Measurements from ENCODE around the gene INSRR.

The INSRR gene

DNA sequence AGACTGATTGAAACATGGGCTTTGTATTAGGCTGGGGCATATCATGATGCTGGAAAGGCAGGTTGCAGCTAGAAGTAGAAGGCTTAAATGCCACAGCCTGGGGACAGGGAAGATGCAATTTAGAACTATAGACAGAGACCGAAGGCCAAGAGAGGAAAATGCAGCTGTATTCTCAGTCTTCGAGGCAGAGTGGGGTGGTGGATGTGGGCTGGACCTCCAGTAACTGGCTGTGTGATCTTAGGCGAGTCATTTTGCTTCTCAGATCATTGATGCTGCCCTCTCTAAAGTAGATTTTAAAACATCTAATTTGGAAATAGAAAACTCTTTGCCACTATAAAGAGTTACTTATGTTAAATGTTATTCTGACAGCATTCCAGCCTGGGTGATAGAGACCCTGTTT lies 24.6 kb downstream of the INSRR start:
- DNase-seq (ENCODE audit: low read depth in 1 of 2, low spot score in 1 of 2) = no peak

DNA sequence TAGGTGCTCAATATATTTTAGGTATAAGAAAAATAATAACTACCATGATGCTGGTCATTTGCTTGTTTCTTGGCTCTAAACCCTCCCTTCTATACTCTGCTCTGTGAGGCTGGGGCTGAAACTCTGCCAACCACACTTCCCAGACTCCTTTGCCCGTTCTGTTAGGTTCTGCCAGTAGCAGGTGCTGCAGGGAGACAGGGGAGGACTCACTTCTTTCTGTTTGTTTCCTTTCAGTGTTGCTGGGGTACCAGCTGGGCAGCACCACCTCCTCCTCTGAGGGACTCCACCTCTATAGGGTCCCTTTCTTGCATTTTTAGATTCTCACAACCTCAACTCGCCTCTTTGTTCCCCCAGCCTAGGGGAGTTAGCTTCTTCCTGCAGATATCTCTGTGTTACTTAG lies 25.3 kb downstream of the INSRR start:
- DNase-seq (ENCODE audit: low read depth in 1 of 2, low spot score in 1 of 2) = no peak

DNA sequence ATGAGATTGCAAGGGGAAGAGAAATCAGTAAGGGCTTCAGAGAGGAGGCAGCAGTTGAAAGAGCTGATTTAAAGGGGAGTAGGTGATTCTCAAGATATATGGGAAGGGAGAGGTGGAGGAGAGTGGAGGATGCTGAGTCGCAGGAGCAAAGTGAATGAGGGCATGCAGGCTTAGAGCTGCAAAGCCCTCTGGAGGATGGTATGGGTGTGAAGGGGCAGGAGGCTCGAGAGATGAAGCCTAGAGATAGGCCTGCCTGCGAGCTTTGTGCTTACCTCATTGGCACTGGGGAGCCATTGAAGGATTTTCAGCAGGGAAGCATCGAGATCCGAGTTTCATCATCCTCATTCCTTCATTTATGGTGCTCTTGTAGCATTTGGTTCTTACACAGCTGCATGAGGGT lies 26.5 kb downstream of the INSRR start:
- DNase-seq (ENCODE audit: low read depth in 1 of 2, low spot score in 1 of 2) = no peak

DNA sequence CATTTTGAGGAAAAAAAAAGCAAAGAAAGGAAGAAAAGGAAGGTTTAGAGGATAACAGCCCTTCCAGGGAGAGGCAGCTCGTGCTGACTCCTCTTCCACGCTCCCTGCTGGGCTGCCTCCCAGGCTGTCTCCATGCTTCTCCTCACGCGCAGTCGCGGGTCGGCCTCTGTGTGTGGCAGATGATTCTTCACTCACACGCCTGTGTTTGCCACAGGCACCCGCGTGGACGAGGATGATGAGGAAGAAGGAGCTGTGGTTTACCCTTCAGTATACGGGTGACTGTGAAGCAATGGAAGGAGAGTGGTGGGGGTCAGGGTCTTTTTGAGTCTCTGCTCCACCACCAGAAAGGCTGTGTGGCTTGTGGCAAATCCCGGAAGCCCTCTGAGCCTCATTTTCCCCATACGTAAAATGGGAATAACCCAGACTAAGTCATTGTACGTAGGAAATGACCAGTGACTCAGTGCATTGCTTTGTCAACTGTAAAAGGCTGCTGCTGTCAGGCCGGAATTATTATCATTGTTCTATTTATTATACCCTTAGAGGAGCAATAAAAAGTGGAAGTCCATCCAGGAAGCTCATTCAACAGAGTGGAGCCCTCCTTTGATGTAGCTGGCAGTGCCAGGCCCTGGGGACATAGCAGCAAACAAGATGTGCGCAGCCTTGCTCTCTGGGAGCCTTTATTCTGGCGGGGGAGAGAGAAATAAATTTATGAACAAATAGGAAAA lies 30.4 kb downstream of the INSRR start:
- no peak for DNase-seq (ENCODE audit: low read depth in 1 of 2, low spot score in 1 of 2)

DNA sequence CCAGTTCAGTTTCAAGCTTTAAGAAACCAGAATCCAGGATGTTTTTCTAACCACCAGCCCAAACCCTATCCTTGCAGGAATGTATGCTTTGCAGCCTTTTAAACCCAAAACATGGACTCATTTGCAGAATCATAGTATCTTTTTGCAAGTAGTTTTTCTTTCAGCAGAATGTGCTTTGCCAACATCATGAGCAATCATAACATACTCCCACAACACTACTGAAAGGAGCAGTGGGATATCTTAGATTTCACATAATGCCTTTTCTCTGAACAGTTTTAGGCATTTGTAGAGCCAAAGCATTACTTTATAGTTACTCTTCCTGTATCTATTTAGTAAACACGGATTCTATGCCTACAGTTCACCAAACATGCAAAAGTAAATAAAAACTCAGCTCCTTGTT lies 32.3 kb downstream of the INSRR start:
- no peak for DNase-seq (ENCODE audit: low read depth in 1 of 2, low spot score in 1 of 2)

DNA sequence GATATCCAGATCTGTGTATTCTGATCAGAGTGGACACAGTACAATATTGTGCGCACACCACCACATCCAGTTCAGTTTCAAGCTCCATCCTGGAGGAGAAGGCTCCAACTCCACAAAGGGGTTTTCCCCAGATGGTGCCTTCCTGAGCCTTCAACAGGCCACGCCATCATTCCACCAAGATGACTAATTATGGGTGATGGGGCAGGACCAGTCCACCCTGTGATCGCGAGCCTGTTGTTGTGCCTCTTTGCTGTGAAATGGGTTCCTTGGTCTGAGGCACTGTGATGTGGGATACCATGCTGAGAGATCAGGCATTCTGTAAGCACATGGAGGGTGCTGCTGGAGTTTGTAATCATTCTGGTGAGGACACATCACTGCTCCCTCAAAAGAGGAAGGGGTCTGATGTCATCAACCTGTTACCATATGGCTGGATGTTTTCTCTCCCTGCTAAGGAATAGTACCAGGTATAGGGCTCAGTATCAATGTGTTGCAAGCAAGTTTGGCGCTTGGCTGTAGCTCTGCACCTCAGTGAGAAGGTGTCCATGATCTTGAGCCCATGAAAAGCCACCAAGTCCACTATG lies 35.6 kb downstream of the INSRR start:
- DNase-seq (ENCODE audit: low read depth in 1 of 2, low spot score in 1 of 2) = no peak

DNA sequence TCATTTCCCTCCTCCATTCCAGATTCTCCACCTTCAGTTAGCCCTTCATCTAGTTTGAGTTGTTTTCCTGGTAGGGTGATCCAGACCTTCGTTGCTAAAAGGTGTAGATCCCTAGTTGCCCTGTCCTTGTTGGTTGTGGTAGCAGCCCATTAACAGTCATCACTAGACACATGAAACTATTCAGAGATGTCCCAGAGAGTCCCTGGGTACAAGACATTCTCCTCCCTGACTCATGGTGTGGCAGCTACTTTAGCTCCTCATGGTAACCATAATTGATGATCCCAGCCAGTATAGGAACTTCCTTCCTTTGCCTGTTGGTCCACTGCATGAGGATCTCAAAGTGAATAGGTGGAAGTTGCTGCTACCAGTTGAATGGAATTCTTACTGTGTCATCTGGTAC lies 36.2 kb downstream of the INSRR start:
- no peak for DNase-seq (ENCODE audit: low read depth in 1 of 2, low spot score in 1 of 2)

DNA sequence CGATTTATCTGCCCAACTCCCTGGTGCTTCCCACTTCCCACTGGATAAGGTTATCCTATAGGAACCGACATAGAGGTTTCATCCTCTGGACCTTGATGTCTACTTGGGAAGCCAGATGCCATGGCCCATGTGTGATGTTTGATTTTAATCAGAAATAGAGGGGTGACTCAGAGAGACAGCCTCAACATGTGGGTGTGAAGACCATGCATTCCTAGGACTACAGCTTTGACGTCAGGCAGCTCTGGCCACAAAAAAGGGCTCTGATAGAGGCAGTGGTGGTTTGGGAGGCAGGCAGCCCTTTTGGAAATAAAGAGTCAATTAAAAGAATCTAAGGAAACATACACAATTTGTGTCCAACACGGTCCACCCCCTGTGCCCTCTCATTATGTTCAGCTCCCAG lies 37.1 kb downstream of the INSRR start:
- no peak for DNase-seq (ENCODE audit: low read depth in 1 of 2, low spot score in 1 of 2)

DNA sequence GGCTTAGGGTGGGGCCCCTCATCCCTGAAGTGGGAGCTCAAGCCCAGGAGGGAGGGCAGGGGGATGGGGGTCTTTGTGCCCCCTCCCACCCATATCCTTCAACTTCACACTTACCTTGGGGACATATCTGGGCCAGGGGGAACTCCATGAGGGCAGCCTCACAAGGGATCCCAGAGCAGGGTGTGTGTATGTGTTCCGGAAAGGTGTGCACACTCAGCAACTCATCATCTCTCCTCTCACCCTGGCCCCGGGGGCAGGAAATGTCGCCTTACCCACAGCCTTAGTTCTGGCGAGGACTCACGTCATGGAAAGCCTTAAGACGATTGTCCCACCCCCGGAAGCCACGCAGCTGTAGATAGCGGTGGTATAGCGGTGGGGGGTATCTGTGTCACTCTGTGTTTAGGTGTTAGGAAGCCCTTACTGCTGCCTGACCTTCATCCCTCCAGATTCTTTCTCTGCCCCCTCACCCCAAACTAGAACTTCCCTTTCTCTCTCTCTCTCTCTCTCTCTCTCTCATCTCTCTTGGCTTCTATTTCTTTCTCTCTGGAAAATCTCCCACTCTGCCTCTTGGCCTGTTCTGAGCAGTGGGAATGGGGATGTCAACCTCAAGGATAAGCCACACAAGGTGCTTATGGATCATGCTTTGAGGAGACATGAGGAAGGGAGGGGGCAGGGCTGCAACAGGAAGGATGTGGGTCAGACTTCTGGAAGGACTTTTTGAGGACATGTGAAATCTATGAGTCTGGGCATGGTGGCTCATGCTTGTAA lies 42.2 kb downstream of the INSRR start, which contains the start of gene SH2D2A:
TSS of gene SH2D2A (minus strand) at position 288 of the 768 bp plus-strand sequence. CDS start at position 148, 140 bp downstream.
- DNase-seq (ENCODE audit: low read depth in 1 of 2, low spot score in 1 of 2) = peak; percentile 77 to 91

DNA sequence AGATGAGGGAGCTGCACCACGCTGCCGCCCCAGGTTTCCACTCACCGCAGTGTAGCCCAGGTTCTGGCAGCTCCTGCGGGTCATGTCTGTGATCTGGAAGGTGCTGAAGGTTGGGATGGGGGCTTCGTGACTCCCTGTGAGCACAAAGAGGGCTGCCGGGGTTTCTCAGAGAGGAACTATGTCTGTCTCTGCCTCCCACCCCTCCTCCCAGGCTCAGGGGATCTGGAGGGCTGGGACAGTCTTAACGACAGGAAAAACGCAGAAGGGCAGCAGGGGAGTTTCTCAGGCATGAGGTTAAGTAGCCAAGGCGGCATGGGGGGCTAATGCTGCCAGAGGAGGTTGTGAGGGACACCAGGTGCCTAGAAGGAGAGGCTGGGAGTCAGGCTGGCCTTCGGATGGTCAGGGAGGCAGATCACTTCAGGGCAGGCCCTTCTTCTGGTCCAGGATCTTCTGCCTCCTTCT lies 42.9 kb downstream of the INSRR start:
- no peak for DNase-seq (ENCODE audit: low read depth in 1 of 2, low spot score in 1 of 2)

DNA sequence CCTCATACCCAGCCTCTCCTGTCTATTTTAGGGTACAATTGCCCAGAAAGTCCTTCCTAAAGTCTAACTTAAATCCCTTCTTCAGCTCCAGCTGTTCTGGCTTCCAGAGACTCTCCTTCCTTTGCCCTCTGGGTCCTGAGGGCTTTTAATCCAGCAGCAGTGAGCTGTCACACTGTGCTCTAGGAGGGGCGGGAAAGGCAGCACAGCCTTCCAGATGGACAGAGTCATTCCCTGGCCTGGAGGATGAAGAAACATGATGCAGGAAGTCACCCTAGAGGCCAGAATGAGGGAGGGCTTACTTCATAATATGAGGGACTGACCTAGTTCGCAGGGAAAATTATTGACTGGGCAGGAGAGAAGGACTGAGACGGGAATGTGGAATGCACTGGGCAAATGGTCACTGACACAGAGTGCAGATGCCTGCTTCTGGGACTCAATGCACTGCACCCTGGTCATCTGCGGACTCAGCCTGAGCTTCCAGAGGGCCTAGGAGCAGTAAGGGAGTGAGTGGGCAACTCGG lies 43.5 kb downstream of the INSRR start:
- no peak for DNase-seq (ENCODE audit: low read depth in 1 of 2, low spot score in 1 of 2)

DNA sequence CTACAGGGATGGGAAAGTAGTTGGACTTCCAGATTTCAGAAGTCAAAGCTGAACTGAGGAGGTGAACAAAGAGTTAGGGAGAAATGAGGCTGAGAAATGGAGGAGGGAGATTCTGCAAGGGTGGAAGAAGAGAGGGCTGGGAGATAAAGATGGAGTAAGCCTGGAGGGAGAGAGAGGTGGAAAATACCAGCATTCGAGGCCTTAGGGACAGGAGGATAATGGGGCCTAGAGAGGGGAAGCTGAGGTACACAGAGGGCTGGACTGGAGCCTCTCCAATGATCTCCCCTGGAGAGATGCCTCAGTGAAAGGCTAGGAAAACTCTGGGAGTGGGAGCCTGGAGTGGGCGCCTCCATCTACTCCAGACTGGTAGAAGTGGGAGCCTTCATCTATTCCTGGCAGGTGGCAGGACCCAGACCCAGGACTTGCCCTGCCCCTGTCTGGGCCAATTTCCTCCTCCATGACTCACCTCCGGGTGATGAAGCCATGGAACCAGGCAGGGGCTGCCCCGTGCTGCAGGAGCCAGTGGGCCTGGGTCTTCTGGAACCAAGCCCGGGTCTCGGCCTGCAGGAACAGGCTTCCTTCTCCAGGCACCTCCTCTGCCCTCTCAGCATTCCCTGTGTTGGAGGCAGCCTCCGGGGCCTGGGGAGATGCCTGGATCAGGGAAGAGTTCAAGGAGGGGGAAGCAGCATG lies 44.2 kb downstream of the INSRR start:
- no peak for DNase-seq (ENCODE audit: low read depth in 1 of 2, low spot score in 1 of 2)

DNA sequence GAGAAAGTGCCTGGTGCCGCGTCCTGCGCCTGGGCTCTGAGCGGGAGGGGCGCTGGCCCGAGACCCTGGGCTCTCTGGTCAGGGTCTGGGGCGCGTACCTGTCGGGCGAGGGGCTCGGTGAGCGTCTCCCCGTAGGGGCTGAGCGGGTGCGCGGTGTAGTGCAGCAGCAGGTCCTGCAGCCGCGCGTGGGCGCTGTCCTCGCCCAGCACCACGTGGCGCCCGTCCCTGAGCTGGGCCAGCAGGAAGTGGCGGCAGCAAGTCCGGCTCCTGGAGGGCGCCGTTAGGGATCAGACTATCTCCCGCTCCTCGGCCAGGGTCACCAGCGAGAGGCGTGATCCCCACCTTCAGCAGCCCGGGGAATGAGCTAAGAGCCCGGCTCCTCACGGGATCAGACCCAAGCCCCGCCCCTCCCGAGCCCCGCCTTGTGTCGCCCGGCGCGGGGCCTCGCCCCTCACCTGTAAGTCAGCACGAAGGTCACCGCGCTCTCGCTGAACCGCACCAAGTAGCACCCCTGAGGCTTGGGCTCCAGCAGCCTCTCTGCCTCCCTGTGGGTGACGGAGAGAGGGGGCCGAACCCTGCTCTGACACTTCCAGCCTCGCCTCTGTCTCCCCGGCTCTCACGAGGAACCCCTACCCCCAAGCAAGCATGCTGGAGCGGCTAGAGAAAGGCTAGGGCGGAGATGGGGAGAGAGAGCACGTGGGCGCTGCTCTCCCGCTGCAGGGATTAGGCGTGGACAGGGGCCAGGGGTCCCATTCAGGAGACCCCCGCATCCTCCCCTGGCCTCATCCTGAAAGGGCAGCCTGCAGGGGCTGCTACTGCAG lies 45.0 kb downstream of the INSRR start:
- DNase-seq (ENCODE audit: low read depth in 1 of 2, low spot score in 1 of 2) = peak; percentile 52 to 61

DNA sequence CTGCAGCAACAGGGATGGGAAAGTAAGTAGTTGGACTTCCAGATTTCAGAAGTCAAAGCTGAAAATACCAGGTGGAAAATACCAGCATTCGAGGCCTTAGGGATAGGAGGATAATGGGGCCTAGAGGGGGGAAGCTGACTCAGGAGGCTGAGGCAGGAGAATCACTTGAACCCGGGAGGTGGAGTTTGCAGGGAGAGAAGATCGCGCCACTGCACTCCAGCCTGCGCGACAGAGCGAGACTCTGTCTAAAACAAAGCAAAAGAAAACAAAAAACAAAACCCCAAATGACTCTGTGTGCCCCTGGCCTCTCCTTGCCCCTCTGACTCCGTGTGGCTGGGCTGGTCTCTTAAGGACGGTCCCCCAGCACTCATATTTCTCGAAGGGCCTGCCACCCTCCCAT lies 45.6 kb downstream of the INSRR start:
- no peak for DNase-seq (ENCODE audit: low read depth in 1 of 2, low spot score in 1 of 2)

DNA sequence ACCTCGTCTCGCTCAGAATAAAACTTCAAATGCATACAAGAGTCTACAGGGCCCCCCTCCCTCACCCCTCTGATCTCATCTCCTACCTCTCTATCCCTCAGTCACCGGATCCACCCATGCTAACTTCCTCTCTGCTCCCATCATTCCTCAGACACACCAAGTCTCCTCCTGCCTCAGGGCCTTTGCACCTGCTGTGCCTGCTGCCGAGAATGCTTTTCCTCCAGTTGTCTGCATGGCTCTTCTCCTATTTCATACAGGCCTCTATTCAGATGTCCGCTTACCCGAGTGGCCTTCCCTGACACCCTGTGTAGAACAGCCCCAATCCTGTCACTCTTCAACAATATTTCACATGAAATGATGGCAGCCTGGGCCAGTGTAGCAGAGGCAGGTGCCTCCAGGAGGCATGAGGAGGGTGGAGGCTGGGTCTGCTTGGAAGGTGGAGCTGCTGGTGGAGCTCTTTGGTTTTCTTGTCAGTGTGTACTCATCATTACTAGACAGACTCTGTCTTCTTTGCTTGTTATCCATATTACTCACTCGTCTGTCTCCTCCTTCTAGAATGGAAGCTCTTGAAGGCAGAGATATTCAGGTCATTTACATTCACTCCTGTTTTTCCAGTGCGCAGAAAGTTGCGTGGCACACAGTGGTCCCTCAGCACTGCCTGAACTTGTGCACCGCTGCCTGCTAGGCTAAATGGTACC lies 46.5 kb downstream of the INSRR start:
- no peak for DNase-seq (ENCODE audit: low read depth in 1 of 2, low spot score in 1 of 2)

DNA sequence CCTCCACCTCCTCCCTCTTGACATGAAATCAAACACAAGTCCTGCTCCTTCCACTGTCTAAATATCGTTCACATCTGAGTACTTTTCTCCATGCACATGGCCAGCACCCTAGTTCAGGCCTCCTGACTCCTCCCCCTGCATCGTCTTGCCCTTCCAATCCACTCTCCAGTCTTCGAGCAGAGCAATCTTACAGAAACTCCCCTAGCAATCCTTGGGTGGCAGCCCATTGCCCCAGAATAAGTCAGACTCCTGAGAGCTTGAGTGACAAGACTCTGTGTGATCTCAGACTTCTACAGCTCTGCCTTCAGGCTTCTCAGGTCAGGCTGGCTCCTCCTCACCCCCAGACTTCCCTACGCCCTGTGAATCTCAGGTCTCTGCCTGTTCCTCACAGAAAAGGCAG lies 47.7 kb downstream of the INSRR start:
- DNase-seq (ENCODE audit: low read depth in 1 of 2, low spot score in 1 of 2) = no peak

DNA sequence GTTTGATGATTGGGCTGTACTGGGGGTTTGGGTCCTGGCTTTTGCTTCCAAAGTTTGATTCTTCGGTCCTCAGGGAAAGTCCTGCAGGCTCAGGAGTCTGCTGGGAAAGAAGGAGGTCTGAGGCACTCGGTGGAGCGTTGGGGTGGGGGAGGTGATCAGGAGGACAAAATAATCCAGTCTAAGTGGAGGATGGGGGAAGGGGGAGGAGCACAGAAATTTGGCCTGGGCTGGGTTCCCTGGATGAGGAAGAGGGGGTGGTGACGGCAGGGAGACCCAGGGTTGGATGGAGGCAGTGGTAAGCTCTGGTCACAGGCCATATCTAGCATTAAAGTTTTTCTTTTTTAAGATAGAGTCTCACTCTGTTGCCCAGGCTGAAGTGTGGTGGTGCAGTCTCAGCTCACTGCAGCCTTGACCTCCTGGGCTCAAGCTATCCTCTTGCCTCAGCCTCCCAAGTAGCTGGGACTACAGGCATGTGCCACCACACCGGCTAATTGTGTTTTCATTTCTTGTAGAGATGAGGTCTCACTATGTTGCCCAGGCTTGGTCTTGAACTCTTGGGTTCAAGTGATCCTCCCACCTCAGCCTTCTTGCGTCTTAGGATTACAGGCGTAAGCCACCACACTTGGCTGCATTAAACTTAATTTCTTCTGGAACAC lies 49.1 kb downstream of the INSRR start:
- DNase-seq (ENCODE audit: low read depth in 1 of 2, low spot score in 1 of 2) = no peak

DNA sequence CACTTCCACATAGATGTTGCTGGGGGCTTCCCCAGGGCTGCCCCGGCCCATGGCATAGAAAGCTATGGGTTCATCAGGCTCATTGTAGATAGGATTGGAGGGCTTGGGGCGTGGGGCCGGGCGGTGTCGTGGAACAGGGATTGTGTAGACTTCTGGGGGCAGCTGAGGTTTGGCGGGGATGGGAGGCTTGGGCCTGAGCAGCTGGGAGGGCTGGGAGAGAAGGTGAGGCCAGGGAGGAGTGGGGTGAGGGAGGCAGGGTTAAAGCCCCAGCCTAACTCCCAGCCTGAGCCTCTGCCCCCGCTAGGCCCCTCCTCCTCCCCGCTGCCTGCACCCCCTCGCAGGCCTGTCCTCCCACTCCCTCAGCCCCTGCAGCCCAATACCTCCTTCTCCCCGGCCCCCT lies 49.6 kb downstream of the INSRR start:
- no peak for DNase-seq (ENCODE audit: low read depth in 1 of 2, low spot score in 1 of 2)

All from activated CD4-positive, alpha-beta T cell treated with anti-CD3 and anti-CD28 coated beads, Interleukin-2, amount 50 U/mL, for 24 hours (primary cell).